H1 (cell line): ENCODE measurements around the gene RANBP17. TPM values are rescaled to one million over a fixed set of nuclear protein-coding genes. Genes with fewer than 3 reads are reported as not detected.

Experiments
- CTCF ChIA-PET: fragments of 300-600 bp; sonication (Branson Sonifier 250); formaldehyde crosslinking; loops from one replicate; lab custom pipeline; 2021; ENCODE audit not compliant: partially characterized antibody; lab: Charles Lee
- POLR2A ChIA-PET: fragments of 300-600 bp; sonication (Branson Sonifier 250); formaldehyde crosslinking; loops from one replicate; lab custom pipeline; 2021; ENCODE audit warnings: inconsistent platforms; ENCODE audit not compliant: partially characterized antibody; lab: Charles Lee
- DNase-seq, 2 experiments: peaks; one replicate each; pipeline versions ENCODE4 v3.0.0 to v3.0.0-alpha.2; 2010 to 2022; ENCODE audit warnings: low spot score in 2 of 2, low read depth in 1 of 2, mixed read lengths in 1 of 2
- FAIRE-seq: peaks from 2 replicates; lab custom pipeline; 2011; peaks lifted over from hg19 to GRCh38; lab: Jason Lieb, UNC
- H2AFZ ChIP-seq: 2 replicates; pipeline ENCODE4 v1.8.1; 2012; ENCODE audit warnings: low read length, inconsistent platforms
- H2AK5ac ChIP-seq: 2 replicates; pipeline ENCODE4 v1.6.1; 2013; ENCODE audit warnings: low read depth, low read length
- H2BK120ac ChIP-seq: replicated peaks from 2 replicates; pipeline ENCODE3; 2013; ENCODE audit warnings: low read depth, low read length, inconsistent platforms
- H2BK12ac ChIP-seq: 2 replicates; pipeline ENCODE4 v1.6.1; 2013; ENCODE audit warnings: low read depth, low read length
- H2BK15ac ChIP-seq: 2 replicates; pipeline ENCODE4 v1.6.1; 2013; ENCODE audit warnings: low read length
- H2BK20ac ChIP-seq: 2 replicates; pipeline ENCODE4 v1.6.1; 2013; ENCODE audit warnings: low read length
- H2BK5ac ChIP-seq: 2 replicates; pipeline ENCODE4 v1.6.1; 2013; ENCODE audit warnings: low read depth, low read length
- H3K14ac ChIP-seq: 2 replicates; pipeline ENCODE4 v1.6.1; 2013; ENCODE audit warnings: inconsistent platforms; ENCODE audit not compliant: insufficient read length
- H3K18ac ChIP-seq: 2 replicates; pipeline ENCODE4 v1.6.1; 2013; ENCODE audit warnings: low read length; ENCODE audit errors: extremely low read depth
- H3K23ac ChIP-seq: 2 replicates; pipeline ENCODE4 v1.6.1; 2013; ENCODE audit warnings: inconsistent platforms; ENCODE audit not compliant: insufficient read length
- H3K23me2 ChIP-seq: 2 replicates; pipeline ENCODE4 v1.6.1; 2013; ENCODE audit warnings: low read depth, low read length
- H3K27ac ChIP-seq: 2 replicates; pipeline ENCODE4 v1.6.1; 2011; ENCODE audit warnings: low read depth, low read length, inconsistent platforms
- H3K27me3 ChIP-seq, 4 experiments: replicated peaks in 1 of 4; 1 replicate in 1 of 4; 2 replicates in 3 of 4; pipeline versions ENCODE4 v1.6.1 to v1.8.1; 2011 to 2013; ENCODE audit warnings: low read length in 3 of 4, mild to moderate bottlenecking in 3 of 4, inconsistent platforms in 2 of 4, mixed read lengths in 2 of 4, moderate library complexity in 1 of 4; ENCODE audit not compliant: control insufficient read depth in 3 of 4, insufficient read depth in 3 of 4; ENCODE audit errors: extremely low read depth in 1 of 4
- H3K36me3 ChIP-seq, 4 experiments: 2 replicates each; pipeline versions ENCODE4 v1.6.1 to v1.8.1; 2011 to 2013; ENCODE audit warnings: mild to moderate bottlenecking in 4 of 4, low read length in 3 of 4, moderate library complexity in 2 of 4, control low read depth in 1 of 4, inconsistent platforms in 1 of 4; ENCODE audit not compliant: insufficient read depth in 4 of 4, control insufficient read depth in 2 of 4
- H3K4ac ChIP-seq: replicated peaks from 2 replicates; pipeline ENCODE3; 2013; ENCODE audit warnings: low read length, low read depth, mixed read lengths, inconsistent platforms; ENCODE audit not compliant: insufficient read length
- H3K4me1 ChIP-seq, 4 experiments: replicated peaks in 1 of 4; 1 replicate in 1 of 4; 2 replicates in 3 of 4; pipeline versions ENCODE4 v1.6.1 to v1.8.1; 2011 to 2013; ENCODE audit warnings: low read length in 3 of 4, inconsistent platforms in 2 of 4, mixed read lengths in 1 of 4; ENCODE audit not compliant: insufficient read depth in 4 of 4, control insufficient read depth in 3 of 4
- H3K4me2 ChIP-seq, 2 experiments: 2 replicates each; pipeline versions ENCODE4 v1.6.1 to v1.8.1; 2011 to 2013; ENCODE audit warnings: low read depth in 2 of 2, low read length in 2 of 2, control low read depth in 1 of 2, inconsistent platforms in 1 of 2, mild to moderate bottlenecking in 1 of 2; ENCODE audit not compliant: insufficient read depth in 1 of 2
- H3K4me3 ChIP-seq, 4 experiments: fragments of 200-600, 300-600 bp in 1 of 4; sonication (generic), shearing (Covaris generic), sonication (Bioruptor Twin) in 1 of 4; 2 replicates each; pipeline versions ENCODE4 v1.5.1 to v1.8.1; 2011 to 2016; ENCODE audit warnings: low read length in 4 of 4, low read depth in 3 of 4, control low read depth in 2 of 4, inconsistent platforms in 2 of 4, mild to moderate bottlenecking in 2 of 4, mixed read lengths in 1 of 4, moderate library complexity in 1 of 4; ENCODE audit not compliant: insufficient read depth in 2 of 4; ENCODE audit errors: extremely low read depth in 1 of 4
- H3K56ac ChIP-seq: replicated peaks from 2 replicates; pipeline ENCODE3; 2013; ENCODE audit warnings: low read depth, mild to moderate bottlenecking, mixed read lengths, low read length, inconsistent platforms; ENCODE audit not compliant: insufficient read length
- H3K79me1 ChIP-seq: 2 replicates; pipeline ENCODE4 v1.6.1; 2013; ENCODE audit warnings: low read depth, low read length, control low read depth
- H3K79me2 ChIP-seq, 2 experiments: 2 replicates each; pipeline versions ENCODE4 v1.6.1 to v1.8.1; 2012 to 2013; ENCODE audit warnings: low read length in 2 of 2, mild to moderate bottlenecking in 2 of 2, inconsistent platforms in 1 of 2; ENCODE audit not compliant: insufficient read depth in 2 of 2, control insufficient read depth in 1 of 2
- H3K9ac ChIP-seq, 4 experiments: replicated peaks in 1 of 4; 1 replicate in 1 of 4; 2 replicates in 3 of 4; pipeline versions ENCODE4 v1.6.1 to v1.8.1; 2011 to 2013; ENCODE audit warnings: low read depth in 3 of 4, low read length in 3 of 4, control low read depth in 2 of 4, mild to moderate bottlenecking in 2 of 4, moderate library complexity in 2 of 4, inconsistent platforms in 1 of 4; ENCODE audit errors: extremely low read depth in 1 of 4
- H3K9me3 ChIP-seq, 2 experiments: 2 replicates each; pipeline versions ENCODE4 v1.6.1 to v1.8.1; 2012 to 2013; ENCODE audit warnings: mild to moderate bottlenecking in 2 of 2, moderate library complexity in 2 of 2, control low read depth in 1 of 2, inconsistent platforms in 1 of 2, low read depth in 1 of 2, low read length in 1 of 2, mixed read lengths in 1 of 2; ENCODE audit not compliant: insufficient read depth in 2 of 2
- H4K20me1 ChIP-seq, 2 experiments: replicated peaks in 1 of 2; 2 replicates each; pipeline versions ENCODE3 to v1.8.1; 2011 to 2013; ENCODE audit warnings: inconsistent platforms in 2 of 2, low read length in 2 of 2, mild to moderate bottlenecking in 1 of 2; ENCODE audit not compliant: insufficient read depth in 2 of 2, control insufficient read depth in 1 of 2
- H4K5ac ChIP-seq: 2 replicates; pipeline ENCODE4 v1.6.1; 2013; ENCODE audit warnings: low read length, low read depth, mixed read lengths, inconsistent platforms; ENCODE audit not compliant: insufficient read length
- H4K8ac ChIP-seq: 2 replicates; pipeline ENCODE4 v1.8.0; 2013; ENCODE audit warnings: mild to moderate bottlenecking, moderate library complexity, low read length, inconsistent platforms; ENCODE audit not compliant: insufficient read depth; ENCODE audit errors: extremely low read depth
- H4K91ac ChIP-seq: replicated peaks from 2 replicates; pipeline ENCODE3; 2013; ENCODE audit warnings: low read length, mixed read lengths, inconsistent platforms; ENCODE audit not compliant: insufficient read length
- BACH1 ChIP-seq: IDR thresholded peaks from 2 replicates; pipeline ENCODE4 v1.6.1; 2012; ENCODE audit warnings: low read length, improper control_type of control experiment
- CBX5 ChIP-seq: fragments of 300-800, 300-1000 bp; sonication (generic); IDR thresholded peaks from 2 replicates; pipeline ENCODE4 v1.7.1; 2016; ENCODE audit warnings: antibody characterized with exemption, low read length, low read depth
- CBX8 ChIP-seq: fragments of 300-800, 300-1000 bp; sonication (generic); IDR thresholded peaks from 2 replicates; pipeline ENCODE4 v1.7.1; 2016; ENCODE audit warnings: low read depth, low read length, borderline replicate concordance
- KDM4A ChIP-seq: IDR thresholded peaks from one replicate; pipeline ENCODE4 v1.7.1; 2012; ENCODE audit warnings: low read depth, mild to moderate bottlenecking, moderate library complexity, low read length, inconsistent platforms; ENCODE audit not compliant: severe bottlenecking
- NANOG ChIP-seq: IDR thresholded peaks from 2 replicates; pipeline ENCODE4 v1.6.1; 2011; ENCODE audit warnings: low read length, low read depth, mild to moderate bottlenecking, inconsistent platforms; ENCODE audit not compliant: insufficient read depth, poor library complexity, severe bottlenecking
- RXRA ChIP-seq: IDR thresholded peaks from 2 replicates; pipeline ENCODE4 v1.6.1; 2011; ENCODE audit warnings: low read depth, mild to moderate bottlenecking, low read length, moderate library complexity; ENCODE audit not compliant: insufficient read depth
- SIX5 ChIP-seq: IDR thresholded peaks from 2 replicates; pipeline ENCODE4 v1.6.1; 2011; ENCODE audit warnings: mild to moderate bottlenecking, low read depth, low read length
- SP4 ChIP-seq: IDR thresholded peaks from 2 replicates; pipeline ENCODE4 v1.6.1; 2012; ENCODE audit warnings: low read length, inconsistent platforms
- SRF ChIP-seq: IDR thresholded peaks from 2 replicates; pipeline ENCODE4 v1.6.1; 2011; ENCODE audit warnings: mild to moderate bottlenecking, low read depth, low read length, moderate library complexity
- TAF1 ChIP-seq: IDR thresholded peaks from 2 replicates; pipeline ENCODE4 v1.6.1; 2011; ENCODE audit warnings: mild to moderate bottlenecking, low read depth, low read length
- TAF7 ChIP-seq: optimal IDR thresholded peaks from 2 replicates; pipeline ENCODE3; 2011; ENCODE audit warnings: low read depth, mild to moderate bottlenecking, inconsistent platforms, low read length, moderate library complexity, borderline replicate concordance
- whole genome bisulfite sequencing, 2 experiments: shearing (Covaris generic) in 1 of 2; methylation state at CpG; one replicate each; pipeline versions ENCODE4 v1.1.6 to v1.1.7; 2013 to 2015; ENCODE audit warnings: low lambda C conversion rate in 2 of 2, mixed read lengths in 2 of 2, inconsistent platforms in 1 of 2, low coverage in 1 of 2, missing lambda C conversion rate in 1 of 2; ENCODE audit not compliant: insufficient replicate concordance in 2 of 2, insufficient coverage in 1 of 2, insufficient read length in 1 of 2; ENCODE audit errors: extremely low coverage in 1 of 2, missing lambda C conversion rate in 1 of 2; 5-methylcytosine and 5-hydroxymethylcytosine counted together
- polyA plus RNA-seq, 7 experiments: library from polyadenylated mRNA; depleted of rRNA in 3 of 7; stranded (reverse) in 5 of 7; unstranded in 2 of 7; fragments of >200 nt in 5 of 7; fragments of 200-250 nt in 2 of 7; gene quantifications; 1 replicate in 5 of 7; 2 replicates in 1 of 7; 4 replicates in 1 of 7; pipeline versions ENCODE4 v1.2.1 to v1.2.3, GENCODE V29; 2011 to 2013; ENCODE audit warnings: missing spikeins in 2 of 7, mixed read lengths in 2 of 7
- total RNA-seq: library from RNA; stranded (reverse); fragmentation: NEBNext Ultra II Directional; extraction: Animal tissue kit (Norgen Biotek cat#: 25700); gene quantifications from 2 replicates; pipeline ENCODE4 v1.2.1, GENCODE V29; 2021

The RANBP17 gene
- total and polyA plus RNA-seq, 2 of the 8 experiments (the other 6 are each of a cell fraction or from before 2014, with no cell fraction given), result 8.6 to 21.3 TPM

GRCh38 chr5:170907758-170908157 is 45.9 kb downstream of the RANBP17 start:
- Histone ChIP-seq H3K4me2 (no peak overlapping the region), H2BK20ac (no peak overlapping the region), H4K91ac (no peak overlapping the region), H2AFZ (no peak overlapping the region), H3K23ac (no peak overlapping the region), H3K56ac (no peak overlapping the region), H3K14ac (no peak overlapping the region), H3K4me3 (no peak overlapping the region), H2BK15ac (no peak overlapping the region), H3K23me2 (no peaks in the 10 kb centered on the region), H3K18ac (no peak overlapping the region), H2AK5ac (no peak overlapping the region), H3K27ac (no peak overlapping the region), H4K8ac (no peak overlapping the region), H3K79me2 (no peaks in the 10 kb centered on the region), H3K9me3 (no peaks in the 10 kb centered on the region), H3K36me3 (peaks cover 0 to 4% (median 0%) of the 10 kb centered on the region in 4 experiments; a peak in 2 of 8 replicates), H3K4ac (no peak overlapping the region), H4K20me1 (no peaks in the 10 kb centered on the region), H2BK5ac (no peak overlapping the region), H2BK12ac (no peak overlapping the region), H3K9ac (no peak overlapping the region), H4K5ac (no peak overlapping the region), H3K27me3 (no peaks in the 10 kb centered on the region), H3K4me1 (no peaks in the 10 kb centered on the region; a peak in 1 of 7 replicates), H3K79me1 (no peaks in the 10 kb centered on the region), H2BK120ac (no peak overlapping the region)
- POLR2A ChIA-PET, result no interaction called here
- TF ChIP-seq BACH1 (no peak), SP4 (no peak), RXRA (no peak), SIX5 (no peak), TAF1 (no peak), CBX8 (no peak), NANOG (no peak), KDM4A (no peak), SRF (no peak), TAF7 (no peak), CBX5 (no peak)
- WGBS, 2 experiments, result 90% methylated on average over 1 of the region's 1 CpG; no CpG with 5 or more reads in 1 of the 2 experiments
- no peak for DNase-seq
- FAIRE-seq, result no peak
- CTCF ChIA-PET, result no interaction called here
